ENCODE measurements around the gene HECTD2.
"Not testable (repeated sequence)": the region's sequence is repeated elsewhere in the genome, so short reads cannot be mapped to it uniquely, and the experiment has no call there.

HECTD2 gene

DNA sequence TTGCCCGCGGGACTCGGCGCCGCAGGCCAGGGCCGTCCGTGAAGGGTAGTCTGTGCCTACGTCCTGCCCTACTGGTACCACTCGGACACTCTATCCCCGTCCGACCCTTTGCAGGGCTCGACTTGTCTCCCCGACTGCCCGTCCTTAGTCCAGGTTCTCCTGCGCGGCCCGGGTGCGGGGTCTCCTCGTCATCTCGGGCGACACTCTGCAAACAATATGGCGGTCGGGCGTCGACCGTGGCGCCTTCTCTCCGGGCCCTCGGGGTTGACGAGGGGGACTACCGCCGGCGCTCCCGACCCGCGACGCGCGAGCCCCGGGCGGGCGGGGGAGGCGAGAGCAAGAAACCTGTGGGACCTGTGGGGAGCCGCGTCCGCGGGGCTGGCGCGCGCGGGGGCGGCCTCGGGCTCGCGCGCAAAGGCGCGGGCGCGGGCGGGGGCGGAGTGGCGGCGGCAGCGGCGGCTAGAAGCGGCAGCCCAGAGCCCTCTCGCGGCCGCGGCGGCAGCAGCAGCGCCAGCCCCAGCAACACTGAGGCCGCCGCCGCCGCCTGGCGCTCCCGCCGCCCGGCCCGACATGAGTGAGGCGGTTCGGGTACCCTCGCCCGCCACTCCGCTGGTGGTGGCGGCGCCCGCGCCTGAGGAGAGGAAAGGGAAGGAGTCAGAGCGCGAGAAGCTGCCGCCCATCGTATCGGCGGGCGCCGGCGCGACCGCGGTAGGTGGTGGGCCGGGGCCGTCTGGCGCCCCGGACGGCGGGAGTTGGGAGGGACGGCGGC lies at the start of gene HECTD2:
Gene HECTD2, plus strand, starts transcription at position 476 of the 769 bp plus-strand sequence. Its CDS starts 95 bp downstream, at position 571.
- in situ Hi-C loops (cut with MboI; ENCODE audit: low pct_unique_long_range_greater_than_20kb, low sequenced_read_pairs), result no loop called here
- peak; percentile 61 for DNase-seq

- in situ Hi-C loops (cut with MboI; ENCODE audit: low pct_unique_long_range_greater_than_20kb, low sequenced_read_pairs), result no loop called here
- DNase-seq, result no peak
Measured at GRCh38 chr10:91360461-91360860, 49.7 kb upstream of the HECTD2 start.

DNA sequence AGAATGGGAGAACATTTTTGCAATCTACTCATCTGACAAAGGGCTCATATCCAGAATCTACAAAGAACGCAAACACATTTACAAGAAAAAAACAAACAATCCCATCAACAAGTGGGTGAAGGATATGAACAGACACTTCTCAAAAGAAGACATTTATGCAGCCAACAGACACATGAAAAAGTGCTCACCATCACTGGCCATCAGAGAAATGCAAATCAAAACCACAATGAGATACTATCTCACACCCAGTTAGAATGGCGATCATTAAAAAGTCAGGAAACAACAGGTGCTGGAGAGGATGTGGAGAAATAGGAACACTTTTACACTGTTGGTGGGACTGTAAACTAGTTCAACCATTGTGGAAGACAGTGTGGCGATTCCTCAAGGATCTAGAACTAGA lies 44.6 kb upstream of the HECTD2 start:
- in situ Hi-C loops (cut with MboI; ENCODE audit: low pct_unique_long_range_greater_than_20kb, low sequenced_read_pairs); DNase-seq: not testable (repeated sequence)

- in situ Hi-C loops (cut with MboI; ENCODE audit: low pct_unique_long_range_greater_than_20kb, low sequenced_read_pairs), result no loop called here
- no peak for DNase-seq
Measured at GRCh38 chr10:91366704-91367103, 43.4 kb upstream of the HECTD2 start.

DNA sequence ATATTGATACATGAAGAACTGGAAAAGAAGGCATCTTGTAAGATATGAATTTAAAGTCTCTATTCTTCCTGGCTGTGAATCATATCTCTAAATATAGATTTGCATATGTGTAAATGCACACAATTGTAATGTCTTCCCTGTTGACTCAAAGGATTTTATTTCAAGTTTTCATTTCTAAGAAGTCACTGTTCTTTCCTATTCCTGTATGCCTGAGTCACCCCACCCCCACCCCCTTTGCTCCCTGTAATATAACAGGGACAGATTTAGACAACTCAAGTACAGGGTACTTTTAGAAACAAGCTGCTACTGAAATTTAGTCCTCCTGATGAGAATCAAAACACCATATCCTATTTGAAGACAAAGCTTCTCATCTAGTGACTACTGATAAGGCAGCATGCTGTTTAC lies 43.0 kb upstream of the HECTD2 start:
- no peak for DNase-seq
- in situ Hi-C loops (cut with MboI; ENCODE audit: low pct_unique_long_range_greater_than_20kb, low sequenced_read_pairs), result no loop called here

GRCh38 chr10:91367558-91367957 lies 42.6 kb upstream of the HECTD2 start:
- no peak for DNase-seq
- in situ Hi-C loops (cut with MboI; ENCODE audit: low pct_unique_long_range_greater_than_20kb, low sequenced_read_pairs), result no loop called here

DNA sequence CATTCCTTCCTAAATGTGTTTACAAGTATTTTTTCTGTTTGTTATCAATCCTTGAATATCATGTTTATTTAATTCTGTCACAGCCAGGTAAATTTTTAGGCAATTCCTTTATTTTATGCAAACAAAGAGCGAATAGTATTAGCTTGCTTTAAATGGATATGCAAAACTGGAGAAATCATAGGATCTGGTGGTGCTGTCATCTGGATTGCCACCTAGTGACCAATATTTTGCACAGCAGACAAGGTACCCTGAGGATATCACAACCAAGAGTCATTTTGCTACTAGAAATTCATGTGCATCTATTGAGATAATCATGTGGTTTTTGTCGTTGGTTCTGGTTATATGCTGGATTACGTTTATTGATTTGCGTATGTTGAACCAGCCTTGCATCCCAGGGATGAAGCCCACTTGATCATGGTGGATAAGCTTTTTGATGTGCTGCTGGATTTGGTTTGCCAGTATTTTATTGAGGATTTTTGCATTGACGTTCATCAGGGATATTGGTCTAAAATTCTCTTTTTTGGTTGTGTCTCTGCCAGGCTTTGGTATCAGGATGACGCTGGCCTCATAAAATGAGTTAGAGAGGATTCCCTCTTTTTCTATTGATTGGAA lies 40.1 kb upstream of the HECTD2 start:
- in situ Hi-C loops (cut with MboI; ENCODE audit: low pct_unique_long_range_greater_than_20kb, low sequenced_read_pairs), result not testable (repeated sequence)

DNA sequence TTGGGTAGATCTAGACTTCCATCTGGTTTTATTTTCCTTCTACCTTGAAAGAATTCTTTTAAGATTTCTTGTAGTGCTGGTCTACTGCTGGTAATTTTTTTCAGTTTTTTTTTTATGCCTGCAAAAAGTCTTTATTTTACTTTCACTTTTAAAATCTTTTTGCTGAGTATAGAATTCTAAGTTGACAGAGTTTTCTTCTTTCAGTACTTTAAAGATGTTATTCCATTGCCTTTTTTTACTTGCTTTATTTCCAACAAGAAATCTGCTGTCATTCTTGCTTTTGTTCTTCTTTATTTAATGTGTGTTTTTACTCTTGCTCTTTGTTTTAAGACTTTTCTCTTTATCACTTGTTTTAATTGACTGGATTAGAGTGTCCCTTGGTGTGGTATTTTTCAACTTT lies 36.1 kb upstream of the HECTD2 start:
- DNase-seq, result no peak
- in situ Hi-C loops (cut with MboI; ENCODE audit: low pct_unique_long_range_greater_than_20kb, low sequenced_read_pairs), result no loop called here

More for the DNA sequence above, 40.1 kb upstream of the HECTD2 start:
- peak; percentile 8 for DNase-seq

- peak; percentile 37 for DNase-seq
- in situ Hi-C loops (cut with MboI; ENCODE audit: low pct_unique_long_range_greater_than_20kb, low sequenced_read_pairs), result no loop called here
Measured at GRCh38 chr10:91378061-91378460, 32.1 kb upstream of the HECTD2 start.

- no peak for DNase-seq
- in situ Hi-C loops (cut with MboI; ENCODE audit: low pct_unique_long_range_greater_than_20kb, low sequenced_read_pairs), result no loop called here
Measured at GRCh38 chr10:91380873-91381256, 29.3 kb upstream of the HECTD2 start.

DNA sequence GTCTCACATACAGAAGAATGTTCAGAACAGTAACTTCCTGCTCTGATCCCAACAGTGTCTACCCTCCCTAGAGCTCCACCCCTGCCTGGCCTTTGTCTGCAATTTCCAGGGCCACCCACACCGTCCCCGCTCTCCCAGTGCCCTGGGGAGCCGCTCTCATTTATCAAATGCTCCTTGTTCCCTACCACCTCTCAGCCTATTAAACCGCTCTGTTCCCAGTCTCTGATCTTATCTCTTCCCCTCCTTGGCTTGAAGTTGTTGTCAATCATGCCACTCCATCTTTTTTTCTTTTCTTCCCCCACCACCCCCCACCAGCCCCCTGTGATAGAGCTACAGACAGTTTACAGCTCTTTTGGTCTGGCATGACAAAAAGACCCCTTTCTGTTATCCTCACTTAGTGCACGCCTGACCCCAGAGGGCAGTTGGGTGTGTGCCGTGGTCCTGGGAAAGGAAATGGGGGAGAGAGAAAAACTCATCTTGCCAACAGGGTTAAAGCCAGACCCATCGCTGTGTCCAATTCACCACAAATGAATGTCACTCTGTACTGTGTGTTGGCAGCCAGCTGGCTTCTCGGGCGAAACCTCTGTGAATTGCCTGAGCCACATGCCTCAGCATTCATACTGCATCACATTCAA lies 28.8 kb upstream of the HECTD2 start:
- in situ Hi-C loops (cut with MboI; ENCODE audit: low pct_unique_long_range_greater_than_20kb, low sequenced_read_pairs), result no loop called here
- DNase-seq, result no peak

- in situ Hi-C loops (cut with MboI; ENCODE audit: low pct_unique_long_range_greater_than_20kb, low sequenced_read_pairs), result no loop called here
- DNase-seq, result no peak
Measured at GRCh38 chr10:91385306-91386085, 24.6 kb upstream of the HECTD2 start.

DNA sequence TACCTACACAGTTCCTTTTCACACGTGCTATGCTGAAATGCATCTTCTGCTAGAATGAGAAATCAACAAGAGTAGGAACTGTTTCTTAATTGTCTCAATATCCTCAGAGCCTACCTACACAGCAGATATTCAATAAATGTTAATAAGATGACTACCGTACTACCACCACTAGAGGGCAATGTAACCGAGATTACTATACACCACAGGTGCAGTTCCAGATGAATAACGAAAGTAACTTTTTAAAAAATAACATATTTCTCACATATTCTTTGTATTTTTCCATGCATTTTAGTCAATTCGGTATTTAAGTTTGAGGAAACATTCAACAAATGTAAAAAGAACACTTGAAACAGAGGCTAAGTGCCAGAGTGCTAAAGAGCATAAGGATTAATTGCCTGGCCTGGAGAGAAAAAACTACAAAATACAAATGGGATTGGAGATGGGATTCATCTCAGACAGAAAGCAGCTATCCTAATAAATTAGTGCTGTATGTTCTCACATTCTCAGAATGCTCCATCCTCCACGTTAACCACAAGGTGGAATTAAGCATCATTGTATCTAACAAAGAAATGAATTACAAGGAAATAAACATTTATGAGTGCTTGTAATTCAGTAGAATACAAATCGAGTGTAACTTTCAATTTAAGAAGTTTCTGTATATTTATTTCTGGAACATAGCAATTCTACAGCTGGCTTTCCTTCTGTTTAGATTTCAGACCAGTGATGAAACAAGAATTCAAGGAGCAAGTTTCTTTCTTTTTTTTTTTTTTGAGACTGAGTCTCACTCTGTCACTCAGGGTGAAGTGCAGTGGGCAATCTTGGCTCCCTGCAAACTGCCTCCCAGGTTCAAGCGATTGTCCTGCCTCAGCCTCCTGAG lies 20.3 kb upstream of the HECTD2 start:
- peak; percentile 46 for DNase-seq
- in situ Hi-C loops (cut with MboI; ENCODE audit: low pct_unique_long_range_greater_than_20kb, low sequenced_read_pairs), result no loop called here

- in situ Hi-C loops (cut with MboI; ENCODE audit: low pct_unique_long_range_greater_than_20kb, low sequenced_read_pairs); DNase-seq: not testable (repeated sequence)
Measured at GRCh38 chr10:91390513-91390825, 19.7 kb upstream of the HECTD2 start.

DNA sequence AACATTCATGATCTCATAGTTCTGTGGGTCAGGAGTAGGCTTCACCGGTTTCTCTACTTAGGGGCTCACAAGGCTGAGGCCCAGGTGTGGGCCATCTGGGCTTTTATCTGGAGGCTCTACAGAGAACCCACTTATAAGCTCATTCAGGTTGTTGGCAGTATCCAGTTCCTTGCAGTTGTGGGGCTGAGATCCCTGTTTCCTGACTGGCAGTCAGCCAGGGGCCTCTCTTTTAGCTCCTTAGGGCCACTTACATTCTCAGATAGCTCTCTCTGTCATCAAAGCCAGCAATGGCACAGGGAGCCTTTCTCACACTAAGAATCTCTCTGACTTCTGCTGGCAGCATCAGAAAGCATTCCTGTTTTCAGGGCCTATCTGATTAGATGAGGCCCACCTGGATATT lies 18.2 kb upstream of the HECTD2 start:
- in situ Hi-C loops (cut with MboI; ENCODE audit: low pct_unique_long_range_greater_than_20kb, low sequenced_read_pairs), result no loop called here
- DNase-seq, result no peak

GRCh38 chr10:91406322-91406721 lies 3.8 kb upstream of the HECTD2 start:
- DNase-seq, result no peak
- in situ Hi-C loops (cut with MboI; ENCODE audit: low pct_unique_long_range_greater_than_20kb, low sequenced_read_pairs), result no loop called here

- DNase-seq, result peak; percentile 8
- in situ Hi-C loops (cut with MboI; ENCODE audit: low pct_unique_long_range_greater_than_20kb, low sequenced_read_pairs), result no loop called here
Measured at GRCh38 chr10:91409069-91409868, 875 bp upstream of the HECTD2 start.

All from KBM-7 (cell line).